HepG2 (cell line): ENCODE measurements around the gene BTBD1. TPM values are rescaled to one million over a fixed set of nuclear protein-coding genes. Genes with fewer than 3 reads are reported as not detected.
A peak's percentile ranks its signal among the peaks of the same experiment; 100 is the strongest.

ENCODE experiments used
- FOXJ3 ChIP-seq: sonication (generic); formaldehyde crosslinking; IDR thresholded peaks from 2 replicates; pipeline ENCODE4 v1.4.0; 2020; ENCODE audit warnings: missing genetic modification reagents, mild to moderate bottlenecking, borderline replicate concordance
- HNRNPK ChIP-seq: fragments of 200-400 bp; formaldehyde crosslinking; IDR thresholded peaks from 2 replicates; pipeline ENCODE4 v1.6.1; 2018; ENCODE audit warnings: low read length, low read depth, moderate library complexity, mild to moderate bottlenecking; ENCODE audit not compliant: poor library complexity, severe bottlenecking
- IRX3 ChIP-seq: sonication (generic); formaldehyde crosslinking; IDR thresholded peaks from 2 replicates; pipeline ENCODE4 v1.8.1; 2023; ENCODE audit warnings: mild to moderate bottlenecking, low read depth, missing genetic modification reagents, borderline replicate concordance
- KDM5A ChIP-seq: fragments of 200-600 bp; sonication (generic); IDR thresholded peaks from 2 replicates; pipeline ENCODE4 v1.7.0; 2018; ENCODE audit warnings: antibody characterized with exemption, mild to moderate bottlenecking, low read length, borderline replicate concordance
- MAZ ChIP-seq, 2 experiments: sonication (generic) in 1 of 2; formaldehyde crosslinking in 1 of 2; IDR thresholded peaks; 2 replicates each; pipeline versions ENCODE4 v1.5.0 to v1.6.1; 2012 to 2020; ENCODE audit warnings: low read depth in 2 of 2, mild to moderate bottlenecking in 2 of 2, borderline replicate concordance in 1 of 2, improper control_type of control experiment in 1 of 2, low read length in 1 of 2, missing genetic modification reagents in 1 of 2, moderate library complexity in 1 of 2
- MED13 ChIP-seq: sonication (generic); formaldehyde crosslinking; IDR thresholded peaks from 2 replicates; pipeline ENCODE4 v1.5.0; 2020; ENCODE audit warnings: missing genetic modification reagents
- NFE2L2 ChIP-seq: fragments of 150-350 bp; IDR thresholded peaks from 2 replicates; pipeline ENCODE4 v1.6.1; 2014; ENCODE audit warnings: low read length
- SMC3 ChIP-seq: IDR thresholded peaks from 2 replicates; pipeline ENCODE4 v1.6.1; 2011; ENCODE audit warnings: low read length, improper control_type of control experiment
- SNAPC2 ChIP-seq: sonication (generic); formaldehyde crosslinking; IDR thresholded peaks from 2 replicates; pipeline ENCODE4 v1.8.1; 2022; ENCODE audit warnings: mild to moderate bottlenecking, missing genetic modification reagents
- SNAPC5 ChIP-seq: sonication (generic); formaldehyde crosslinking; IDR thresholded peaks from 2 replicates; pipeline ENCODE4 v1.8.1; 2023; ENCODE audit warnings: mild to moderate bottlenecking, missing genetic modification reagents, borderline replicate concordance
- YEATS4 ChIP-seq: sonication (generic); formaldehyde crosslinking; IDR thresholded peaks from 2 replicates; pipeline ENCODE4 v1.4.0; 2020; ENCODE audit warnings: missing genetic modification reagents, borderline replicate concordance
- ZBTB8A ChIP-seq: sonication (generic); formaldehyde crosslinking; IDR thresholded peaks from 2 replicates; pipeline ENCODE4 v1.4.0; 2020; ENCODE audit warnings: mild to moderate bottlenecking, low read depth, missing genetic modification reagents, borderline replicate concordance
- ZNF784 ChIP-seq: sonication (generic); formaldehyde crosslinking; IDR thresholded peaks from 2 replicates; pipeline ENCODE4 v1.5.1; 2020; ENCODE audit warnings: missing genetic modification reagents, mild to moderate bottlenecking, borderline replicate concordance
- ZSCAN25 ChIP-seq: sonication (generic); formaldehyde crosslinking; IDR thresholded peaks from 2 replicates; pipeline ENCODE4 v1.8.0; 2022; ENCODE audit warnings: mild to moderate bottlenecking, missing genetic modification reagents
- polyA plus RNA-seq, 8 experiments: library from polyadenylated mRNA; depleted of rRNA in 3 of 8; stranded (reverse) in 7 of 8; unstranded in 1 of 8; fragments of >200 nt; fragmentation: Illumina TruSeq in 4 of 8; extraction: Trizol in 4 of 8; gene quantifications; 2 replicates each; pipeline versions ENCODE4 v1.2.1 to v1.2.3, GENCODE V29; 2011 to 2016; ENCODE audit warnings: low read depth in 4 of 8, missing spikeins in 1 of 8, mixed read lengths in 1 of 8; ENCODE audit not compliant: insufficient read depth in 1 of 8
- total RNA-seq, 5 experiments: library from RNA; depleted of rRNA; stranded (reverse); fragments of >200 nt; fragmentation: Illumina TruSeq; extraction: Trizol; gene quantifications; 2 replicates each; pipeline ENCODE4 v1.2.3, GENCODE V29; 2016; ENCODE audit warnings: low read depth in 1 of 5
- TF ChIP-seq, protein P1 (sequence below): IDR thresholded peaks from 2 replicates; pipeline ENCODE4 v1.6.1; 2012; ENCODE audit warnings: inconsistent platforms
- TF ChIP-seq, protein P2 (sequence below): IDR thresholded peaks from 2 replicates; pipeline ENCODE4 v1.4.0; 2020; ENCODE audit warnings: mild to moderate bottlenecking, missing genetic modification reagents
- TF ChIP-seq, protein P3 (sequence below): sonication (generic); formaldehyde crosslinking; IDR thresholded peaks from 2 replicates; pipeline ENCODE4 v1.4.0; 2020; ENCODE audit warnings: missing genetic modification reagents
- TF ChIP-seq, protein P4 (sequence below): sonication (generic); formaldehyde crosslinking; IDR thresholded peaks from 2 replicates; pipeline ENCODE4 v1.4.0; 2020; ENCODE audit warnings: mild to moderate bottlenecking, missing genetic modification reagents

The BTBD1 gene
- total and polyA plus RNA-seq, 2 of the 13 experiments (the other 11 are each of a cell fraction or from before 2014, with no cell fraction given): 32.1 to 53.9 TPM

DNA sequence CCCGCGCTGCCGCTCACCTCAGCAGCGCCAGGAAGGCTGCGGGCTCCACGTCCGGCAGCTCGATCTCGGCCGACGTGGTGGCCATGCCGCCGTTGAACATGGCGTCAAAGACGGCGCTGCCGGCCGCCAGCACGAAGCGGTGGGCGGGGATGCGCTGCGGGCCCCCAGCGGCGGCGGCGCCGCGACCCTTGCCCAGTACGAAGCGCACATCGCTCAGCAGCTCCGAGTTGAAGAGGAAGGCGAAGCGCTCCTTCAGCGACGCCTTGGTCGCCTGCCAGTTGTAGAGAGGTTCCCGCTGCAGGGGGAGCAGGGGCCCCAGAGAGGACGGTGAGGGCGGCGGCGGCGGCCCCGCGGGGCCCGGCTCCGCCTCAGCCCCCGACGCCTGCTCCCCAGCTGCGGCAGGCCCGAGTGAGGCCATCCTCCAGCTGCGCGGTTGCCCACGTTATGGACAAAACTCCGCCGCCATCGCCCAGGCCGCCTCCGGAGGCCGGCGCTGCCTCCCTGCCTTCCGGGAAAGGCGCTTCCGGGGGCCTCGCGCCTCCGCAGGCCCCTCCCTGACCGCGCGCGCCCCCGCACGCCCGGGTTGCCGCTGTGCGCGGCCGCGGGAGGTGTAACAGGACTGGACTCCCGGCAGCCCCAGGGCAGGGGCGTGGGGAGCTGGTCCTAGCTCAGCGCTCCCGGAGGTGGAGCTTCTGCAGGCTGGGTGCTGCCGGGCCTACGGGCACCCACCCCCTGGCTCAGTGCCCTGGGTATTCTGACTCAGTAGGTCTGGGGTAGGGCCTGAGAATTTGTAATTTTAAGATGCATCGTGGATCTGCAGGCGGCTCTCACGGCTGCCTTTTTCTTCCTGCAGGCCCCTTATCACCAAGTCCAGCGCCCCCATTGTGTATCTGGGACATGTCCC lies at the start of gene BTBD1 (continued):
- TF ChIP-seq ZSCAN25 (CRISPR knock-in tag): peak; percentile 86
- TF ChIP-seq MAZ (IDR thresholded peaks at IDR 0.05; ENCODE audit: borderline replicate concordance, low read depth, low read length): peak; percentile 85
- TF ChIP-seq MAZ (CRISPR knock-in tag; IDR thresholded peaks at IDR 0.05; ENCODE audit: low read depth): peak; percentile 90
- TF ChIP-seq MED13 (CRISPR knock-in tag): no peak
- no peak for TF ChIP-seq HNRNPK
- TF ChIP-seq SNAPC5 (CRISPR knock-in tag): no peak
- TF ChIP-seq YEATS4 (CRISPR knock-in tag): peak; percentile 93
- TF ChIP-seq, protein P1, sequence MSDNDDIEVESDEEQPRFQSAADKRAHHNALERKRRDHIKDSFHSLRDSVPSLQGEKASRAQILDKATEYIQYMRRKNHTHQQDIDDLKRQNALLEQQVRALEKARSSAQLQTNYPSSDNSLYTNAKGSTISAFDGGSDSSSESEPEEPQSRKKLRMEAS: peak; percentile 69
- 0 out of 2 replicates have a peak, but pooled peaks have one; percentile 41 for TF ChIP-seq IRX3 (CRISPR knock-in tag)
- peak; percentile 69; the same call in 1 of the 2 replicates for TF ChIP-seq ZNF784 (CRISPR knock-in tag)
- no peak for TF ChIP-seq SMC3
- TF ChIP-seq SNAPC2: no peak
- TF ChIP-seq, protein P2, sequence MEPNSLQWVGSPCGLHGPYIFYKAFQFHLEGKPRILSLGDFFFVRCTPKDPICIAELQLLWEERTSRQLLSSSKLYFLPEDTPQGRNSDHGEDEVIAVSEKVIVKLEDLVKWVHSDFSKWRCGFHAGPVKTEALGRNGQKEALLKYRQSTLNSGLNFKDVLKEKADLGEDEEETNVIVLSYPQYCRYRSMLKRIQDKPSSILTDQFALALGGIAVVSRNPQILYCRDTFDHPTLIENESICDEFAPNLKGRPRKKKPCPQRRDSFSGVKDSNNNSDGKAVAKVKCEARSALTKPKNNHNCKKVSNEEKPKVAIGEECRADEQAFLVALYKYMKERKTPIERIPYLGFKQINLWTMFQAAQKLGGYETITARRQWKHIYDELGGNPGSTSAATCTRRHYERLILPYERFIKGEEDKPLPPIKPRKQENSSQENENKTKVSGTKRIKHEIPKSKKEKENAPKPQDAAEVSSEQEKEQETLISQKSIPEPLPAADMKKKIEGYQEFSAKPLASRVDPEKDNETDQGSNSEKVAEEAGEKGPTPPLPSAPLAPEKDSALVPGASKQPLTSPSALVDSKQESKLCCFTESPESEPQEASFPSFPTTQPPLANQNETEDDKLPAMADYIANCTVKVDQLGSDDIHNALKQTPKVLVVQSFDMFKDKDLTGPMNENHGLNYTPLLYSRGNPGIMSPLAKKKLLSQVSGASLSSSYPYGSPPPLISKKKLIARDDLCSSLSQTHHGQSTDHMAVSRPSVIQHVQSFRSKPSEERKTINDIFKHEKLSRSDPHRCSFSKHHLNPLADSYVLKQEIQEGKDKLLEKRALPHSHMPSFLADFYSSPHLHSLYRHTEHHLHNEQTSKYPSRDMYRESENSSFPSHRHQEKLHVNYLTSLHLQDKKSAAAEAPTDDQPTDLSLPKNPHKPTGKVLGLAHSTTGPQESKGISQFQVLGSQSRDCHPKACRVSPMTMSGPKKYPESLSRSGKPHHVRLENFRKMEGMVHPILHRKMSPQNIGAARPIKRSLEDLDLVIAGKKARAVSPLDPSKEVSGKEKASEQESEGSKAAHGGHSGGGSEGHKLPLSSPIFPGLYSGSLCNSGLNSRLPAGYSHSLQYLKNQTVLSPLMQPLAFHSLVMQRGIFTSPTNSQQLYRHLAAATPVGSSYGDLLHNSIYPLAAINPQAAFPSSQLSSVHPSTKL (CRISPR knock-in tag): peak; percentile 51
- TF ChIP-seq, protein P3, sequence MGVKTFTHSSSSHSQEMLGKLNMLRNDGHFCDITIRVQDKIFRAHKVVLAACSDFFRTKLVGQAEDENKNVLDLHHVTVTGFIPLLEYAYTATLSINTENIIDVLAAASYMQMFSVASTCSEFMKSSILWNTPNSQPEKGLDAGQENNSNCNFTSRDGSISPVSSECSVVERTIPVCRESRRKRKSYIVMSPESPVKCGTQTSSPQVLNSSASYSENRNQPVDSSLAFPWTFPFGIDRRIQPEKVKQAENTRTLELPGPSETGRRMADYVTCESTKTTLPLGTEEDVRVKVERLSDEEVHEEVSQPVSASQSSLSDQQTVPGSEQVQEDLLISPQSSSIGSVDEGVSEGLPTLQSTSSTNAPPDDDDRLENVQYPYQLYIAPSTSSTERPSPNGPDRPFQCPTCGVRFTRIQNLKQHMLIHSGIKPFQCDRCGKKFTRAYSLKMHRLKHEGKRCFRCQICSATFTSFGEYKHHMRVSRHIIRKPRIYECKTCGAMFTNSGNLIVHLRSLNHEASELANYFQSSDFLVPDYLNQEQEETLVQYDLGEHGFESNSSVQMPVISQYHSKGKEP (CRISPR knock-in tag): no peak
- no peak for TF ChIP-seq NFE2L2
- TF ChIP-seq KDM5A: no peak
- no peak for TF ChIP-seq ZBTB8A
- TF ChIP-seq FOXJ3 (CRISPR knock-in tag): 0 out of 2 replicates have a peak, but pooled peaks have one; percentile 49
- TF ChIP-seq, protein P4, sequence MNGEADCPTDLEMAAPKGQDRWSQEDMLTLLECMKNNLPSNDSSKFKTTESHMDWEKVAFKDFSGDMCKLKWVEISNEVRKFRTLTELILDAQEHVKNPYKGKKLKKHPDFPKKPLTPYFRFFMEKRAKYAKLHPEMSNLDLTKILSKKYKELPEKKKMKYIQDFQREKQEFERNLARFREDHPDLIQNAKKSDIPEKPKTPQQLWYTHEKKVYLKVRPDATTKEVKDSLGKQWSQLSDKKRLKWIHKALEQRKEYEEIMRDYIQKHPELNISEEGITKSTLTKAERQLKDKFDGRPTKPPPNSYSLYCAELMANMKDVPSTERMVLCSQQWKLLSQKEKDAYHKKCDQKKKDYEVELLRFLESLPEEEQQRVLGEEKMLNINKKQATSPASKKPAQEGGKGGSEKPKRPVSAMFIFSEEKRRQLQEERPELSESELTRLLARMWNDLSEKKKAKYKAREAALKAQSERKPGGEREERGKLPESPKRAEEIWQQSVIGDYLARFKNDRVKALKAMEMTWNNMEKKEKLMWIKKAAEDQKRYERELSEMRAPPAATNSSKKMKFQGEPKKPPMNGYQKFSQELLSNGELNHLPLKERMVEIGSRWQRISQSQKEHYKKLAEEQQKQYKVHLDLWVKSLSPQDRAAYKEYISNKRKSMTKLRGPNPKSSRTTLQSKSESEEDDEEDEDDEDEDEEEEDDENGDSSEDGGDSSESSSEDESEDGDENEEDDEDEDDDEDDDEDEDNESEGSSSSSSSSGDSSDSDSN: peak; percentile 77; the same call in 1 of the 2 replicates
